ENCODE measurements around the gene GATA3. TPM values are rescaled to one million over a fixed set of nuclear protein-coding genes. Genes with fewer than 3 reads are reported as not detected.
A peak's percentile ranks its signal among the peaks of the same experiment; 100 is the strongest.

The GATA3 gene
- polyA plus RNA-seq, 1 experiment = 0.06 TPM

GRCh38 chr10:8042721-8043568 is 11.5 kb upstream of the GATA3 start:
- ChIA-PET POLR2A (no interaction called here), CTCF (interaction anchor here (1.0 kb wide), 1 partner anchor 24 kb away, joined by 3 read pairs; no protein-coding TSS in a partner anchor)
- DNase-seq (ENCODE audit: low read depth) = no peak
- Histone ChIP-seq H3K4me3 (ENCODE audit: low read depth, low read length) (no peak overlapping the region), H3K27me3 (ENCODE audit: control insufficient read depth, insufficient read depth, low read length) (peaks cover 83% of the 10 kb centered on the region), H3K36me3 (ENCODE audit: control insufficient read depth, insufficient read depth, low read length) (no peaks in the 10 kb centered on the region)
- no peak for TF ChIP-seq CTCF (IDR thresholded peaks at IDR 0.05; ENCODE audit: insufficient read depth, low read depth, low read length)

- H3K27me3 ChIP-seq (ENCODE audit: control insufficient read depth, insufficient read depth, low read length) = peaks cover 84% of the 10 kb centered on the region
- POLR2A ChIA-PET = no interaction called here
- TF ChIP-seq CTCF (IDR thresholded peaks at IDR 0.05; ENCODE audit: insufficient read depth, low read depth, low read length) = no peak
These were observed 10.8 kb upstream of the GATA3 start for GRCh38 chr10:8043569-8044306.

GRCh38 chr10:8044331-8044907 is 10.1 kb upstream of the GATA3 start:
- Histone ChIP-seq H3K4me3 (ENCODE audit: low read depth, low read length) (no peak overlapping the region), H3K36me3 (ENCODE audit: control insufficient read depth, insufficient read depth, low read length) (no peaks in the 10 kb centered on the region), H3K27me3 (ENCODE audit: control insufficient read depth, insufficient read depth, low read length) (peaks cover 82% of the 10 kb centered on the region)
- ChIA-PET CTCF (no interaction called here), POLR2A (no interaction called here)
- no peak for TF ChIP-seq CTCF (IDR thresholded peaks at IDR 0.05; ENCODE audit: insufficient read depth, low read depth, low read length)
- DNase-seq (ENCODE audit: low read depth) = no peak

More at GRCh38 chr10:8043569-8044306, 10.8 kb upstream of the GATA3 start:
- CTCF ChIA-PET = no interaction called here
- Histone ChIP-seq H3K4me3 (ENCODE audit: low read depth, low read length) (no peak overlapping the region), H3K36me3 (ENCODE audit: control insufficient read depth, insufficient read depth, low read length) (no peaks in the 10 kb centered on the region)
- no peak for DNase-seq (ENCODE audit: low read depth)

GRCh38 chr10:8044908-8045725 is 9.4 kb upstream of the GATA3 start:
- CTCF ChIA-PET = no interaction called here

More at GRCh38 chr10:8044908-8045725, 9.4 kb upstream of the GATA3 start:
- Histone ChIP-seq H3K4me3 (ENCODE audit: low read depth, low read length) (peak overlapping the region; percentile 7; the same call in 1 of the 2 replicates), H3K36me3 (ENCODE audit: control insufficient read depth, insufficient read depth, low read length) (no peaks in the 10 kb centered on the region), H3K27me3 (ENCODE audit: control insufficient read depth, insufficient read depth, low read length) (peaks cover 85% of the 10 kb centered on the region)
- DNase-seq (ENCODE audit: low read depth) = no peak
- no peak for TF ChIP-seq CTCF (IDR thresholded peaks at IDR 0.05; ENCODE audit: insufficient read depth, low read depth, low read length)
- POLR2A ChIA-PET = no interaction called here

All from BJ (cell line).